ENCODE results near the gene TEAD4.

Gene TEAD4

DNA sequence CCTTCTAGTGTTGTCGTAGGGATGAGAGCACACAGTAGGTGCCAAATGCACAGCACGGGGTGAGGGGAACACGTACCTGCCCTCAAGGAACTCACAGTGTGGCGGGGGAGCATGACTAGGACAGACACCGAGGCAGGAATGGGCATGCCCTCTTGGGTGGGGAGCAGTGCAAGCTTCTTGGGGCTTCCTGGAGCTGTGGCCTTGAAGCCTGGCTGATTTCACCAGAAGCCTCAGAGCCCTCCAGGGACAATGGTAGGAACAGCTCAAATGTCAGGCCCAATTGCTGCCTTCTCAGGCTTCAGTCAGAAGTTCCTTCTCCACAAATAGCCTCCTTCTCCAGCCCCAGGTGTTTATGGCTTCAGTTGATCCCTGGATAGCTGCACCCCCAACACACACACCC is 43.4 kb downstream of the TEAD4 start:
- no peak for DNase-seq (ENCODE audit: low spot score)

DNA sequence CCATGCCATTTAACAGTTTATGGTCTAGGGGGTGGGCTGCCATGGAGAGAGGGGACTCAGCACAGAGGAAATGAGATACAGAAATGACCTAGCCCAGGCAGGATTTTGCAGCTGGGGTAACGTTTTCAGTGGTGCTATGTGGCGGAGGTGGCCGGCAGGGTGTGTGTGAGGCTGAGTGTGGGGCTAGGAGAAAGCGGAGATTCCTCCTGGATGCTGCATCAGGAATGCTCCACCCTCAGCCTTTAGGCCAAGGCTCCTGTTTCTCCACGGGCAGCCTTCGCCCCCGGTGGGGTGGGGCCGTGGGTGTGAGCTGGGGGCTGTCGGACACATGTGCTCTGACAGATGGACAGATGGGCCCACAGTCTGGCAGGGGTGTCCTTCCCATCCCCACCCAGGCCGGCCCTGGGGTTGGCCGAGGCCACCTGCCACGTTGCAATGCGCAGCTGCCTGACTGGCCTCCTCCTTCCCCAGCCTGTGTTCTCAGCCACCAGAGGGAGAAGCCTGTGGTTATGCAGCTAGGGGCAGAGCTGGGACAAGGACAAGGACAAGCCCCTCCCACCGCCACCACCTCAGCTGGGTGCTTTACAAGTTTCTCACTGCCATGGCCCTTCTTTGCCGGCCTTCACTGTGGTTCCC is 44.3 kb downstream of the TEAD4 start:
- no peak for DNase-seq (ENCODE audit: low spot score)

DNA sequence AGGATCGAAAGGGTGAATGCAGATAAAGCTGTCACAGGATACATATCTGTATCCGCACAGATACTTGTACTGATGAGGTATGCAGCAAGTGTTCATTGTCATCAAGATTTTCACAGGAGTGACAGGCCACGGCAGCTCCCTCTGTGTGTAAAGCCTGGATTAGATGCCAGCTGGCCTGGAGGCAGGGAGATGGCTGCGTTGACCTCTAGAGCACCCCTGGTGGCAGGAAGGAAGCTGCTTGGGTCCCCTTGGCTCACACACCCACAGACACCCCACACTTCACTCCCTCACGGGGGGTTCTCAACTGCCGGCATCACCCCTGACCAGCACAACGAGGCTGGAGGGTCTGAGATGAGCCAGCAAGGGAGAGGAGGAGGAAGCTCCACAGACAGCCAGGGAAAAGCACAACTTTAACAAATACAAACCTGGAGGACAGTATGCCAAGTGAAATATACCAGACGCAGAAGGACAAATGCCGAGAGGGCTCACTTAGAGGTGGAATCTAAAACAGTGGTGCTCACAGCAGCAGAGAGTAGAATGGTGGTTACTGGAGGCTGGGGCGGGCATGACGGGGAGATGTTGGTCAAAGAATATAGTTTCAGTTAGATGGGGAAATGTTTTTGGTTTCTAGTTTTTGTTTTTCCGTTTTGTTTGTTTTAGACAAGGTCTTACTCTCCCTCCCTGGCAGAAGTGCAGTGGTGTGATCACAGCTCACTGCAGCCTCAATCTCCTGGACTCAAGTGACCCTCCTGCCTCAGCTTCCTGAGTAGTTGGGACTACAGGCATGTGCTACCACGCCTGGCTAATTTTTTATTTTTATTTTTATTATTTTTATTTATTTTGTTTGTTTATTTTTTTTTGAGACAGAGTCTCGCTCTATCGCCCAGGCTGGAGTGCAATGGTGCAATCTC is 45.7 kb downstream of the TEAD4 start:
- DNase-seq (ENCODE audit: low spot score) = peak; percentile 24

DNA sequence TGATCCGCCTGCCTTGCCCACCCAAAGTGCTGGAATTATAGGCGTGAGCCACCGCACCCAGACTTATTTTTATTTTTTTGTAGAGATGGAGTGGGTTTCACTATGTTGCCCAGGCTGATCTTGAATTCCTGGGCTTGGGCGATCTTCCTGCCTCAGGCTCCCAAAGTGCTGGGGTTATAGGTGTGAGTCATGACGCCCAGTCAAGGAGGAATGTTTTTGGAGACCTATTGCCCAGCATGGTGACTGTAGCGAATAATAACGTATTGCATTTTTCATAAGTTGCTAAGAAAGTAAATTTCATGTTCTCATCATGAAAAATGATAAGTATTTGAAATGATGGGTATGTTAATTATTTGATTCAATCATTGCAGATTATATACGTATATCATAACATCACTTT is 46.5 kb downstream of the TEAD4 start:
- no peak for DNase-seq (ENCODE audit: low spot score)

DNA sequence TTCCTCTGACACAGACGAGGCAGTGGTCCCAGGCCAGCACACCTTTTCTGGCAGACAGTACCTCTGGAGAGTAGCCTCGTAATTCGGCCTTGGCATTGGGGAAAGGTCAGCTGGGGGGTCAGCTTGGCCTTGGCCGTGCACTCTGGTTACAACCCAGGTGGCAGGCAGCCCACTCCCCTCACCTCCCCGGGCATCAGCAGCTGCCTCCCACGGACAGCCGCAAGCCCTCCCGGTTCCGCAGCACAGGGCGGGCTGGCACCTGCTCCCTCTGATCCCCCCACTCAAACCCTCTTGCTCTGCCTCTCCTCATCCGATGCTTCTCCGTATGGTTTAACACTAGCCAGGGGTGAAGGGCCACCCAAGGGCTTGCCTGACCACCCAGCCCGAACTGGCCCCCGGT is 50.6 kb downstream of the TEAD4 start:
- DNase-seq (ENCODE audit: low spot score) = no peak

DNA sequence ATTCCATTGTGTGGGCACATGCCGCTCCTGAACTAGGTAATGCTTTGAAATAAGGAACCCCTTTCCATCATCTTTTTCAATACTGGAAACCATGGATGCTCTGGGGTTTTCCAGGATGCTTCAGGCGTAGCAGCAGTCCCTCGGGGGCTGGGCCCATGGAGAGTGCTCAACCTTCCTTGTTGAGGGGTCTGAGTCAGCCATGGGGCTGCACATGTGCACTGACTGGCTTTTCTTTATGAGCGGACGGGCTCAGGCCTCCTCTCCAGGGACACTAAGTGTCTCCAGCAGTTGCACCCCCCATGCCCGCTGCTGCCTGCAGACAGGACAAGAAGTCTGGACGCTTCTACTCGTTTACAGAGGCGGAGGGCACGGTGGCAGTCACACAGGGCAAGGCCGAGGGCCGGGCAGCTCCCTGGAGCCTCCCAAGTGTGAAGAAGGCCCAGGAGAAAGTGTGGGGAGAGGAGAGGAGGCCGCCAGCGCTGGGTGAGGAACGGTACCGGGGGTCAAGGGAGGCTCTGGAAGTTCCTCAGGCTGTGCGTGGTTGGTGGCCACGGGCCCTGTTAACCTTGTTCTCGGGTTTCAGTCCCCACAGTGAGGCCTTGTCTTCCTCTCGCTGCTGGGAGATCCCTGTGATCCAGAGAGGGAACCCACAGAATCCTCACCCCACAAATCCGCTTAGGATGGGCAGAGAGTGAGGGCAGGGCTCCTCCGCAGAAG is 51.2 kb downstream of the TEAD4 start:
- no peak for DNase-seq (ENCODE audit: low spot score)

DNA sequence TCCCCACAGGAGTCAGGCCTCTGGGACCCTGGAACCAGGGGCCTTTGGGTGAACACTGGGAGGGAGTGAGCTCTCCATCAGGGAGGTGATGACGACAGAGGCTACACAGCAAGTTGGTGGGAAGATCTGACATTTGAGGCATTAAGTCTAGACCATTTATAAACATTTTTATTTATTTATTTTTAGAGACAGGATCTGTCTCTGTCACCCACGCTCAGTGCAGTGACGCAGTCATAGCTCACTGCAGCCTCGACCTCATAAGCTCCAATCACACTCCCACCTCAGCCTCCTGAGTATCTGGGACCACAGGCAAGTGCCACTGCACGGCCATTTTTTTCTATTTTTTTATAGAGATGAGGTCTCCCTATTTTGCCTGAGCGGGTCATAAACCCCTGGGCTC is 53.6 kb downstream of the TEAD4 start:
- no peak for DNase-seq (ENCODE audit: low spot score)

DNA sequence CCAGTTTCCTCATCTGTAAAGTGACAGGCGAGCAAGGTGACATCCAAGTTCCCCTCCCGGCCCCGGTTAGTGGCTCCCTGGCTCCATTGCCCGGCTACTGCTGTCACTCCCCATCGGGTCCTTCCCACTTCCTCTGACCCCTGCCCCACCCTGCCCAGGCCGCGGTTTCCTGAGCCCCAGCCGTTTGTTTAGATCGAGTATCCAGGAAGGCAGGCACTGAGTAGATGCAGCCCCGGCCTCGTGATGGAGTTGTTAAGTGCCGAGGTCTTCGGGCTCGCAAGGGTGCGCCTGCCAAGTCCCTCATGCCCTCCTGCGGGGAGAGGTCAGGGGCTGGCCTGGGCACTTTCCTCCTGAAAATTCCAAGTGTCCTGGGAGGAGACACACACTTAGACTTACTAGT is 55.4 kb downstream of the TEAD4 start:
- DNase-seq (ENCODE audit: low spot score) = no peak

DNA sequence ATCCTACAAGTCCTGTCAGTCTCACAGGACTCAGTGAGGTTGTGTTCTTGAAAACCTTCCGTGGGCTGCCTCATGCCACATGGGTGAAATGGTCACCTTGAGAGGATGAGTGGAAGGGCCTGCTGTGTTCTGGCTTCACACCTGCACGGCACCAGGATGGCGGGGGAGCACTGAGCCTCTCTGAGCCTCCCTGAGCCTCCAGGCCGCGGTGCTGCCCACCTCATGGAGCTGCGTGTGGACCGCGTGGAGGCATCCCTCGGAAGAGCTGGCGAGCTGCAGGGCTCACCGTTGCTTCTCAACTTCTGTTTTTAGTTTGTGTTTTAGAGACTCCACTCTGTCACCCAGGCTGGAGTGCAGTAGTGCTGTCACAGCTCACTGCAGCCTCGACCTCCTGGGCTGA is 56.2 kb downstream of the TEAD4 start:
- DNase-seq (ENCODE audit: low spot score) = no peak

DNA sequence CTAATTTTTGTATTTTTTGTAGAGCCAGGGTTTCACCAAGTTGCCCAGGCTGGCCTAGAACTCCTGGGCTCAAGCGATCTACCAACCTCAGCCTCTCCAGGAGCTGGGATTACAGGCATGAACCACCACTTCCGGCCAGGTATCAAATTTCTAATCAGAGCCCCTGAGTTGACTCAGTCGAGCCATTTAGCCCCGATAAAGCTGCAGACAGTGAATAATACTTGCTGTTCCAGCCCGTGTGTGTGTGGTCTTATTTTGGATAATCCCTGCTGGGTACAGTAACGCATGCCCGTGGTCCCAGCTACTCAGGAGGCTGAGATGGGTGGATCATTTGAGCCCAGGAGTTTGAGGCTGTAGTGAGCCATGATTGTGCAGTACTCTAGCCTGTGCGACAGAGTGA is 57.0 kb downstream of the TEAD4 start:
- no peak for DNase-seq (ENCODE audit: low spot score)

DNA sequence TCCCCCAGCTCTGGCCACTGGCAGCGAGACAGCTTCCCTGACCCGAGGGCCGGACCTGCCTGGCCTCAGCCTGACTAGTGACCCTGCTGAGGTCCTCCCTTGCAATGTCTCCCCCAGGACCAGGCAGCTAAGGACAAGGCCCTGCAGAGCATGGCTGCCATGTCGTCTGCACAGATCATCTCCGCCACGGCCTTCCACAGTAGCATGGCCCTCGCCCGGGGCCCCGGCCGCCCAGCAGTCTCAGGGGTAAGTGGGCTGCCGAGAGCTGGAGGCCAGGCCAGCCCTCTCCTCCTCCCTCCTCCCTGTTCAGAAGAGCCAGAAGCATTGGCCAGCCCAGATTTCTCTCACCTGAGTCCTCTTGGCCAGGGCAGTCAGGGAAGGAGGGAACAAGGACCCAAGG is 58.1 kb downstream of the TEAD4 start:
- no peak for DNase-seq (ENCODE audit: low spot score)

DNA sequence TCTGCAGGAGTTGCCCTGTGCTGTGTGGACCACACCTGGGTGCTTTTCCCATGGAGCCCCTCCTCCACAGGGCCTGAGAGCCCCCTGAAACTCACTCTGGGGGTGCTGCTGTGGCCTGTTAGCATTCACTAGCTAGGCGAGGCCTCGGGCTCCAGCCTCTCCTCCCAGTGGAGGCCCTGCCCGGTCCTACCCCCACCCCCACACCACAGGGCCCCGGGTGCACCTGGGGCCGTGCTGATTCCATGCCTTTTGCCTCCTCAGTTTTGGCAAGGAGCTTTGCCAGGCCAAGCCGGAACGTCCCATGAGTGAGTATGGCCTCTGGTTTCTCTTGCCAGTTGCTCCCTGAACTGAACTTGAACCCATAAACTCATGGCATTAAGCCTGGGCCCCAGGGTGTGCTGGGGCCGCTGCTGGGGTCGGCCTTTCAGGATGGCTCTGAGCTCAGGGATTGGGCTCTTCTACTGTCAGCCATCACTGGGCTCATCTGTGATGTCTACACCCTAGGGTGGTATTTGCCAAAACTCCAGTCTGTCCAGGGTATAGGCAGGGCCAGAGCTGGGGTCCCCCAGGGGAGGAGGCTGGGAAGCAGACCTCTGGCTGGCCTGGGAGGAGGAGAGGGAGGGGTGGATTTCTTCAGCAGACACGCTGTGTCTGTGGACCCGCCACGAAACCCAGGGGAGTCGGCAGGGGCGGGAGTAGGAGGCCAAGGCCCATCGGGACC is 59.2 kb downstream of the TEAD4 start:
- DNase-seq (ENCODE audit: low spot score) = no peak

DNA sequence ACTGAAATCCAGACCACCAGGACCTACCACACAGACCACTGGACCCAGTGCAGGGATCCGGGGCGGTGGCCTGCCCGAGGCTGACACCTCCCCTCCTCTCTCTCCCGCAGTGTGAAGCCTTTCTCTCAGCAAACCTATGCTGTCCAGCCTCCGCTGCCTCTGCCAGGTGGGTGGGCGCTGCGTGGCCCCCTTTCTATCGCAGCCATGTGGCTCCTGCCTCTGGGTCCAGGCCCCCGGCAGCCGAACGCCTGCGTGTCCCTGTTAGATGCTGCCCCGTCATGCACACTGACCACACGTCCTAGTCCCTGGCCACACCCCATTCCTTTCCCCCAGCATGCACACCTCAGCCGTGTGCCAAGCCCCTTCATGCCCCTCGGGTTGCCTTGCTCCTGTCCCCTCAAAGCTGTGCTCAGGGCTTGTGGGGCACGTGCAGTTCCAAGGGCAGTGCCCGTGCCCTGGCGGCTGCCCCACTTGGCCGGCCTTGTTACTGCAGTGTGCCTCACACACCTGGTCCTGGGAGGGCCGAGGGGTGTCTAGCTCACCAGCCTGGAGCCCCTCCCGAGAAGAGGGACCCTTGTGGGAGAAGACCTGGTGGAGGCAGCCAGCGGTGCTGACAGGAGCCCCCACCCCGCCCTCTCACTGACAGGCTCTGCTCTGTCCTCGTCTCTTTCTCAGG is 59.9 kb downstream of the TEAD4 start:
- no peak for DNase-seq (ENCODE audit: low spot score)

DNA sequence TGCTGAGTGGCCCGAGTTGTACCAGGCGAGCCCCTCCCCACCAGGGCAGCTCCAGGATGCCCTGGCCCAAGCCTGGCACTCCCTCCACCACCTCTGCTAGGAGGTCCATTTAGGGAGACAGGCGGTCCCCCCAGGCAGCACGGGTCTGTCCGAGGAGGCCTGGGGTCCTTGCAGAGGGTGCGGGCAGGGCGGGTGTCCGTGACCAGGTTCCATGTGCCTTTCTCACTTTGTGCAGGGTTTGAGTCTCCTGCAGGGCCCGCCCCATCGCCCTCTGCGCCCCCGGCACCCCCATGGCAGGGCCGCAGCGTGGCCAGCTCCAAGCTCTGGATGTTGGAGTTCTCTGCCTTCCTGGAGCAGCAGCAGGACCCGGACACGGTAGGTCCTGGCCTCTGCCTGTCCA is 61.2 kb downstream of the TEAD4 start:
- no peak for DNase-seq (ENCODE audit: low spot score)

DNA sequence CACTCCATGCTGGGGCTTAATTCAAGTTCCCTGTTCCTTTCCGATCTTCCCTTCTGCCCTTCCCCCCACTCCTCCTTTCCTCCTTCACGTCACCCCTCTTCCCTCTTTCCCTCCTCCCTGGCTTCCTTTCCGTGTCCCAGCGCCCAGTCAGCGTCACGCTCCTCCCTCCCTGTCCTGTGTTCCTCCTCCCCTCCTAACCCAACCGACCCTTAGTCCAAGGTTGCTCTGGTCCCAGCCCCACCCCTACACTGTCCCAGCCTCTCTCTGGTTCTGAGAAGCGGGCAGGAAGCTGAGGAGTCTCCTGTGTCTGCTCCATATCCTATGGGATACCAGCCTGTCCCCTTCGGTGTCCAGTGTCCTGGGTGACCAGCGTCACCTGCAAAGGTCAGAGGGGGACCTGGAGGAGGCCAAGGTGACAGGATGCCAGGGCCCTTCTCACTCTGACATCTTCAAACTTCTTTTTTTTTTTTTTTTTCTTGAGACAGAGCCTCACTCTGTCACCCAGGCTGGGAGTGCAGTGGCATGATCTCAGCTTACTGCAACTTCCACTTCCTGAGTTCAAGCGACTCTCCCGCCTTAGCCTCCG is 61.7 kb downstream of the TEAD4 start:
- DNase-seq (ENCODE audit: low spot score) = no peak

DNA sequence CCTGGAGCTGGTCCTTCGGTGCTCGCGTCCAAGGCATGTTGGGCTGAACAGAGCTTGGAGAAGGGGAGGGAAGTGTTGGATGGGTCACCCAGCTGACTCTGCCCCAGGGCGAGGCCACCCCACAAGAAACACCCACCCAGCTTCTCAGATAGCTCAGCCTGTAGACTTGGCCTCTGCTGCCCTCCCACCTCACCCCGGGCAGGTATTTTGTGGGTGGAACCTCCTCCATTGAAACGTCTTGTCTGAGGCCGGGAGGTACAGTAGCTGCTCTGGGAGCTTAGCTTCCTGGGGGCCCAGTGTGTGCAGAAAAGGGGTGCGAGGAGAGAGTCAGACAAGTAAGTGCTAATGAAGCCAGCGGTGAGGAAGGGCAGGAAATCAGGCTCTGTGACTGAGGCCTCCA is 63.2 kb downstream of the TEAD4 start:
- no peak for DNase-seq (ENCODE audit: low spot score)

DNA sequence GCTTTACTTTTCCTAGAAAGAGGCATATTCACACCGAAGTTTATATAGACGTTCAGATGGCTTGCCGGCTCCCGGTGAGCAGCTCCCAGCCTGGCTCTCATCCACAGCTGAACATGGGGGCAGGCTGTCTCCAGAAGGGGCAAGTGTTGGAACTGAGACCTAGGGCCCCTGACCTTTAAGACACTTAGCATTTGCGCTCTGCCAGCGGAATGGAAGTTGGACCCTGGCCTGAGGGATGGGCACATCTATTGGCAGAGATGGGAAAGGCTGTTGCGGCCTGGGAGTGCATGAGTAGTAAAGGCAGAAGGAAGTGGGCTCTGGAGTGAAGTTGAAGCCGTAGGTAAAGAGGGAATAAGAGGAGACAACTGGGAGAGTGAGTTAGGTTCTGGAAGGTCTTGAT is 63.8 kb downstream of the TEAD4 start:
- DNase-seq (ENCODE audit: low spot score) = no peak

DNA sequence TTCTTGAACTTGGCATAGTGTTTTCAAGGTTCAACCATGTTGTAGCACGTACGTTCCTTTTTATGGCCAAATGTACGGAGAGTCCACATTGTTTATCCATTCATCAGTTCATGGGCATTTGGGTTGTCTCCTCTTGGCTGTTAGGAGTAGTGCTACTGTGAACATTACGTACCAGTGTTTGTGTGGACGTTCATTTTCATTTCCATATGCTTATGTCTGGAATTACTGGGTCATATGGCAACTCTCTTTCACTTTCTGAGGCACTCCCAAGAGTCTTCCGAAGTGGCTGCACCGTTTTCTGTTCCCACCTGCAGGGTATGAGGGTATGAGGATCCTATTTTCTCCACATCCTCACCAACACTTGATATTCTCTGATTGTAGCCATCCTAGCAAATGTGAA is 68.9 kb downstream of the TEAD4 start:
- no peak for DNase-seq (ENCODE audit: low spot score)

DNA sequence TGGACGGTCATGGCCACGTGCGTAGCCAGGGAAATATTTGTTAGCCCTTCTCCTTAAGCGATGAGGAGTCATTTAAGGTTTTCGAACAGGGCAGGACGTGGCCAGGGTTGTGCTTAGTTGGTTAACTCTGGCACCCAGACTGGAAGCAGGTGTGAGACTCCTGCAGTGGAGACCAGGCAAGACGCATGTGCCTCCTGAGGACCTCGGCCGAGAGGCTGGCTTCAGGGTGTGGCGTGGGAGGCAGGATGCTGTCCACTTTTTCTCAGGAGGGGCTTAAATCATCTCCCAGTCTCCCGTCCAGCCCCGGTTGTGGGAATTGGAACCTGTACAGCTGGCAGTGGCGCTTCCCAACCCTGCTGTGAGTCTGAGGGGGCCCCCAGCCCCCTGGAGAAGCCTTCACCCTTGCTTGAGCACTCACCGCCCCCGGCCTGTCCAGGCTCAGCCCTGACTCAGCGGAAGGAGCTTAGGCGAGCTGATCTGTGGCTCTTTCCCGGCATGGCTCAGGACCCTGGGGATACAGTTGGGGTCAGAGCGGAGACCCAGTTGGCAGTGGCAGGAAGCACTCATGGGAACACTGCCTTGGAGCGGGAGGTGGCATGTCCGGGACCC is 71.7 kb downstream of the TEAD4 start:
- no peak for DNase-seq (ENCODE audit: low spot score)

DNA sequence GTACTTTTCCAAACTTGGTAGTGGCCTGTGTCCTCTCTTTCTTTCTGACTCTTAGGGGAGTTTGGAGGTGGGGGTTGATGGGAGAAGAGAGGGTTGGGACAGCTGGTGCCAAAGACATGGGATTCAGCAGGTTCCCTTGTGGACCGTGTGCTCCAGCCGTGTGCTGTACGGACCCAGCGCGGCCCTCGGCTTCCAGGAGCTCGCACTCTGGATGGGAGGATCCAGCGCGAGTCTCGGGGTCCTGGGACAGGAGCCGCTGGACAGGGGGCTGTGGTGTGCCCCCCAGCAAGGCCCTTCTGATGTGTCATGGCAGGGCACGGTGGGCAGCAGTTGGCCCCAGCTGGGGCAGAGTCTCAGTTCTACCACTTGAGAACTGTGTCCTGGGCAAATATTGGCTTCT is 73.0 kb downstream of the TEAD4 start:
- no peak for DNase-seq (ENCODE audit: low spot score)

All from globus pallidus (tissue), 1 donor.